HCT116 (cell line): ENCODE results near the gene FAM180A. TPM values are rescaled to one million over a fixed set of nuclear protein-coding genes. Genes with fewer than 3 reads are reported as not detected.

ENCODE experiments used
- ATAC-seq: fragments of 200-7000 bp; cut with Tn5 transposase; 2 replicates; pipeline ENCODE4 v1.9.1; 2020; ENCODE audit warnings: mild to moderate bottlenecking, moderate library complexity
- BruUV-seq: library from RNA; stranded (reverse); fragments of 400-500 nt; replicated peaks from 2 replicates; lab custom pipeline; 2021; lab: Mats Ljungman, UMichigan
- CTCF ChIA-PET: fragments of 300-600 bp; sonication (Branson Sonifier 250); formaldehyde crosslinking; loops from one replicate; lab custom pipeline; 2021; ENCODE audit warnings: antibody characterized with exemption; lab: Charles Lee
- POLR2A ChIA-PET: fragments of 300-600, 350-600 bp; sonication (Branson Sonifier 250); formaldehyde crosslinking; loops from one replicate; lab custom pipeline; 2021; ENCODE audit warnings: antibody characterized with exemption; lab: Charles Lee
- RAD21 ChIA-PET, 2 experiments: fragments of 300-600 bp; sonication (Branson Sonifier 250); formaldehyde crosslinking; loops; one replicate each; lab custom pipeline; 2023; ENCODE audit warnings: low total read pairs in 2 of 2; ENCODE audit not compliant: uncharacterized antibody in 2 of 2, unreplicated experiment in 2 of 2, low non-redundant PET in 1 of 2; lab: Charles Lee
- DNase-seq: peaks from one replicate; pipeline ENCODE4 v3.0.0-alpha.2; 2010; ENCODE audit warnings: low read depth, low spot score
- H2AFZ ChIP-seq: fragments of 200-600 bp; shearing (Covaris generic), sonication (generic); 2 replicates; pipeline ENCODE4 v1.6.1; 2017; ENCODE audit warnings: low read depth, mixed run types, mixed read lengths, antibody characterized with exemption, low read length; ENCODE audit not compliant: poor library complexity, severe bottlenecking
- H3K27ac ChIP-seq: 2 replicates; pipeline ENCODE4 v1.5.1; 2012; ENCODE audit warnings: low read depth, low read length
- H3K27me3 ChIP-seq: fragments of 200-600 bp; sonication (generic); 2 replicates; pipeline ENCODE4 v1.6.1; 2016; ENCODE audit warnings: mixed run types, low read length, mixed read lengths; ENCODE audit not compliant: insufficient read depth
- H3K36me3 ChIP-seq, 2 experiments: fragments of 200-500 bp in 1 of 2; fragments of 200-600 bp in 1 of 2; sonication (Bioruptor generic) in 1 of 2; sonication (generic) in 1 of 2; 2 replicates each; pipeline versions ENCODE4 v1.5.1 to v1.6.1; 2014 to 2016; ENCODE audit warnings: low read length in 2 of 2, inconsistent platforms in 1 of 2, mixed read lengths in 1 of 2, mixed run types in 1 of 2; ENCODE audit not compliant: insufficient read depth in 2 of 2, control insufficient read depth in 1 of 2
- H3K4me1 ChIP-seq, 2 experiments: fragments of 200-600 bp in 1 of 2; sonication (generic) in 1 of 2; 2 replicates each; pipeline versions ENCODE4 v1.5.1 to v1.6.1; 2012 to 2017; ENCODE audit warnings: low read length in 2 of 2, inconsistent platforms in 1 of 2, mild to moderate bottlenecking in 1 of 2, mixed read lengths in 1 of 2, mixed run types in 1 of 2, moderate library complexity in 1 of 2; ENCODE audit not compliant: insufficient read depth in 2 of 2, control insufficient read depth in 1 of 2
- H3K4me2 ChIP-seq: fragments of 200-600 bp; sonication (generic); 2 replicates; pipeline ENCODE4 v1.6.1; 2017; ENCODE audit warnings: mixed run types, low read length, mixed read lengths
- H3K4me3 ChIP-seq, 2 experiments: fragments of 200-600 bp in 1 of 2; sonication (generic) in 1 of 2; replicated peaks in 1 of 2; 2 replicates each; pipeline ENCODE4 v1.5.1; 2011 to 2016; ENCODE audit warnings: low read length in 2 of 2, control low read depth in 1 of 2, low read depth in 1 of 2, mild to moderate bottlenecking in 1 of 2, mixed read lengths in 1 of 2, mixed run types in 1 of 2
- H3K79me2 ChIP-seq: fragments of 200-600 bp; sonication (generic); 2 replicates; pipeline ENCODE4 v1.6.1; 2017; ENCODE audit warnings: mild to moderate bottlenecking, mixed run types, low read length, moderate library complexity, mixed read lengths; ENCODE audit not compliant: insufficient read depth
- H3K9ac ChIP-seq: fragments of 200-600 bp; sonication (generic); 2 replicates; pipeline ENCODE4 v1.6.1; 2016; ENCODE audit warnings: low read length, mixed read lengths
- H3K9me2 ChIP-seq: fragments of 200-600 bp; sonication (generic), shearing (Covaris generic); 2 replicates; pipeline ENCODE4 v1.6.1; 2017; ENCODE audit warnings: mixed run types, mild to moderate bottlenecking, moderate library complexity; ENCODE audit not compliant: insufficient read depth
- H3K9me3 ChIP-seq, 2 experiments: fragments of 200-500 bp in 1 of 2; fragments of 200-600 bp in 1 of 2; sonication (Bioruptor generic) in 1 of 2; sonication (generic) in 1 of 2; 2 replicates each; pipeline ENCODE4 v1.6.1; 2014 to 2017; ENCODE audit warnings: low read length in 2 of 2, mixed read lengths in 2 of 2, inconsistent platforms in 1 of 2, low read depth in 1 of 2, mild to moderate bottlenecking in 1 of 2, mixed run types in 1 of 2, moderate library complexity in 1 of 2; ENCODE audit not compliant: control insufficient read depth in 1 of 2, insufficient read depth in 1 of 2
- H4K20me1 ChIP-seq: fragments of 200-600 bp; sonication (generic), shearing (Covaris generic); 2 replicates; pipeline ENCODE4 v1.6.1; 2017; ENCODE audit warnings: mixed run types, mild to moderate bottlenecking, moderate library complexity; ENCODE audit not compliant: insufficient read depth
- CEBPB ChIP-seq: IDR thresholded peaks from 2 replicates; pipeline ENCODE4 v1.6.1; 2012; ENCODE audit warnings: low read depth
- ELF1 ChIP-seq: IDR thresholded peaks from 2 replicates; pipeline ENCODE4 v1.6.1; 2012; ENCODE audit warnings: low read depth, borderline replicate concordance
- EZH2 ChIP-seq: fragments of 200-600 bp; sonication (generic); IDR thresholded peaks from 2 replicates; pipeline ENCODE4 v1.6.1; 2017; ENCODE audit warnings: antibody characterized with exemption, mixed run types
- POLR2AphosphoS5 ChIP-seq: IDR thresholded peaks from 2 replicates; pipeline ENCODE4 v1.6.1; 2011; ENCODE audit warnings: mild to moderate bottlenecking, low read depth, low read length, moderate library complexity
- RAD21 ChIP-seq: IDR thresholded peaks from 2 replicates; pipeline ENCODE4 v1.6.1; 2012; ENCODE audit warnings: low read depth, mild to moderate bottlenecking
- SP1 ChIP-seq: IDR thresholded peaks from 2 replicates; pipeline ENCODE4 v1.6.1; 2012; ENCODE audit warnings: low read depth
- ZNF274 ChIP-seq: fragments of 200-500 bp; sonication (Bioruptor generic); IDR thresholded peaks from 2 replicates; pipeline ENCODE4 v1.6.1; 2014; ENCODE audit warnings: mild to moderate bottlenecking, low read depth, low read length, inconsistent platforms
- intact Hi-C: fragments of 100-400 bp; cut with micrococcal nuclease; formaldehyde crosslinking; loops from 2 replicates; pipeline ENCODE4 v1.10.0; 2022
- total RNA-seq: library from RNA; stranded (reverse); gene quantifications from one replicate; pipeline ENCODE4 v1.2.1, GENCODE V29; 2021; ENCODE audit not compliant: unreplicated experiment
- TF ChIP-seq, protein P1 (sequence below), 3 experiments: fragments of 200-600 bp in 1 of 3; sonication (generic) in 1 of 3; IDR thresholded peaks in 2 of 3; conservative IDR thresholded peaks in 1 of 3; 2 replicates each; pipeline ENCODE4 v1.5.1; 2012 to 2017; ENCODE audit warnings: low read depth in 2 of 3, low read length in 2 of 3, antibody characterized with exemption in 1 of 3, borderline replicate concordance in 1 of 3, control low read depth in 1 of 3, mild to moderate bottlenecking in 1 of 3, mixed read lengths in 1 of 3, mixed run types in 1 of 3, moderate library complexity in 1 of 3; ENCODE audit not compliant: insufficient read depth in 1 of 3

Gene FAM180A
- total RNA-seq, 1 experiment from 2014 or later, result 0.59 TPM

- no peaks in the 10 kb centered on the region for H3K36me3 ChIP-seq
- ChIA-PET POLR2A (no interaction called here), CTCF (no interaction called here), RAD21 (no interaction called here)
- no peak overlapping the region for H3K4me3 ChIP-seq
- peaks cover 0 to 8% of the 10 kb centered on the region in 2 experiments; a peak in 2 of 4 replicates for H3K4me1 ChIP-seq
- H3K9me3 ChIP-seq, result no peaks in the 10 kb centered on the region
- H3K9me2 ChIP-seq, result no peaks in the 10 kb centered on the region
- DNase-seq (no peak), ATAC-seq (no peak)
- H3K79me2 ChIP-seq, result no peaks in the 10 kb centered on the region
- H3K9ac ChIP-seq, result no peak overlapping the region
- no TSS peak for BruUV-seq
- H3K4me2 ChIP-seq, result no peak overlapping the region
- intact Hi-C loops, result no loop called here
- H2AFZ ChIP-seq, result no peak overlapping the region
- no peak overlapping the region for H3K27ac ChIP-seq
- H3K27me3 ChIP-seq, result no peaks in the 10 kb centered on the region
- H4K20me1 ChIP-seq, result no peaks in the 10 kb centered on the region
- no peak for TF ChIP-seq ZNF274
- no peak for TF ChIP-seq RAD21
- TF ChIP-seq, protein P1, sequence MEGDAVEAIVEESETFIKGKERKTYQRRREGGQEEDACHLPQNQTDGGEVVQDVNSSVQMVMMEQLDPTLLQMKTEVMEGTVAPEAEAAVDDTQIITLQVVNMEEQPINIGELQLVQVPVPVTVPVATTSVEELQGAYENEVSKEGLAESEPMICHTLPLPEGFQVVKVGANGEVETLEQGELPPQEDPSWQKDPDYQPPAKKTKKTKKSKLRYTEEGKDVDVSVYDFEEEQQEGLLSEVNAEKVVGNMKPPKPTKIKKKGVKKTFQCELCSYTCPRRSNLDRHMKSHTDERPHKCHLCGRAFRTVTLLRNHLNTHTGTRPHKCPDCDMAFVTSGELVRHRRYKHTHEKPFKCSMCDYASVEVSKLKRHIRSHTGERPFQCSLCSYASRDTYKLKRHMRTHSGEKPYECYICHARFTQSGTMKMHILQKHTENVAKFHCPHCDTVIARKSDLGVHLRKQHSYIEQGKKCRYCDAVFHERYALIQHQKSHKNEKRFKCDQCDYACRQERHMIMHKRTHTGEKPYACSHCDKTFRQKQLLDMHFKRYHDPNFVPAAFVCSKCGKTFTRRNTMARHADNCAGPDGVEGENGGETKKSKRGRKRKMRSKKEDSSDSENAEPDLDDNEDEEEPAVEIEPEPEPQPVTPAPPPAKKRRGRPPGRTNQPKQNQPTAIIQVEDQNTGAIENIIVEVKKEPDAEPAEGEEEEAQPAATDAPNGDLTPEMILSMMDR (IDR thresholded peaks at IDR 0.05 in 2 of 3, conservative IDR thresholded peaks at IDR 0.05 in 1 of 3; ENCODE audit: borderline replicate concordance in 1 of 3, insufficient read depth in 1 of 3, low read depth in 2 of 3, low read length in 2 of 3), result no peak
- TF ChIP-seq POLR2AphosphoS5, result no peak
- TF ChIP-seq ELF1, result no peak
- TF ChIP-seq EZH2, result no peak
- no peak for TF ChIP-seq CEBPB
- TF ChIP-seq SP1, result no peak
- TF ChIP-seq, all 23 proteins: peak for 0
Observed at GRCh38 chr7:135770139-135770710, 21.6 kb upstream of the FAM180A start.
